ENCODE measurements around the gene PCNT.
"Not testable (repeated sequence)": the region's sequence is repeated elsewhere in the genome, so short reads cannot be mapped to it uniquely, and the experiment has no call there.

PCNT gene

GRCh38 chr21:46397993-46398392, 74.0 kb downstream of the PCNT start:
- H3K4me1 ChIP-seq (ENCODE audit: control insufficient read depth, insufficient read depth, low read length, poor library complexity, severe bottlenecking), result no peaks in the 10 kb centered on the region
- H3K4me3 ChIP-seq (ENCODE audit: extremely low read depth, insufficient read depth, low read length, poor library complexity, severe bottlenecking), result no peak overlapping the region
- no peak overlapping the region for H3K27ac ChIP-seq (ENCODE audit: low read depth, low read length, severe bottlenecking)
- no peaks in the 10 kb centered on the region for H3K9me3 ChIP-seq (ENCODE audit: control insufficient read depth, low read length)
- peaks cover 81% of the 10 kb centered on the region for H3K36me3 ChIP-seq (ENCODE audit: control insufficient read depth, insufficient read depth, low read length)
- whole genome bisulfite sequencing, 2 experiments (ENCODE audit: insufficient coverage in 2 of 2), result 98 to 99% methylated on average over 20 to 22 of the region's 22 CpGs

DNA sequence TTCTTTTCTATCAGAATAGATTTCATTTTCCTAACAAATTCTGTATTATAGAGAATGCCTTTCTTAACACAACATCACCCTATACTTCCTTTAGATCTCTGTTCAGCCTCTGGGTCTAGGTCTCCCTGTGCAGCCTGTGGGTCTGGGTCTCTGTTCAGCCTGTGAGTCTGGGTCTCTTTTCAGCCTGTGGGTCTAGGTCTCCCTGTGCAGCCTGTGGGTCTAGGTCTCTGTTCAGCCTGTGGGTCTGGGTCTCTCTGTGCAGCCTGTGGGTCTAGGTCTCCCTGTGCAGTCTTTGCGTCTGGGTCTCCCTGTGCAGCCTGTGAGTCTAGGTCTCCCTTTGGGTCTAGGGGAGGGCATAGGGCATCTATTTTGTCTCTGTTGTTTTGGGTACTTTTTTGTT, 75.2 kb downstream of the PCNT start:
- H3K36me3 ChIP-seq (ENCODE audit: control insufficient read depth, insufficient read depth, low read length), result peaks cover 75% of the 10 kb centered on the region
- H3K4me3 ChIP-seq (ENCODE audit: extremely low read depth, insufficient read depth, low read length, poor library complexity, severe bottlenecking), result no peak overlapping the region
- 80 to 100% methylated on average over 1 of the region's 1 CpG for WGBS, 2 experiments (ENCODE audit: insufficient coverage in 2 of 2)
- no peaks in the 10 kb centered on the region for H3K9me3 ChIP-seq (ENCODE audit: control insufficient read depth, low read length)
- H3K27ac ChIP-seq (ENCODE audit: low read depth, low read length, severe bottlenecking), result no peak overlapping the region
- no peaks in the 10 kb centered on the region for H3K4me1 ChIP-seq (ENCODE audit: control insufficient read depth, insufficient read depth, low read length, poor library complexity, severe bottlenecking)

DNA sequence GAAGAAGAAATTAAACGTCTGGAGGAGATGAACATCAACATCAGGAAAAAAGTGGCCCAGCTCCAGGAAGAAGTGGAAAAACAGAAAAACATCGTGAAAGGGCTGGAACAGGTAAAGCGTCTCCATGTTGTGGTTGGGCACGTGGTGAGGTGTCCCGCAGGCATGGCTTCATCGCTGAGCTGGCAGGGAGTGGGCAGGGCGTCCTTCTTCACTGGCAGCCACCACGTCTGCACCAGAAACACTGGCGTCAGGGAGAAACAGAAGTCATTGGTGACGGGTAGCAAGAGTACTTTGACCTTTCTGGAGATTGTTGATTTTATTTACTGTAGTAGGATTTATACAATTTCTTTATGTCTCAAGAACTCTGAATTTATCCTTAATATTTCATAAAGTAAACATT, 75.7 kb downstream of the PCNT start:
- peaks cover 75% of the 10 kb centered on the region for H3K36me3 ChIP-seq (ENCODE audit: control insufficient read depth, insufficient read depth, low read length)
- no peak overlapping the region for H3K27ac ChIP-seq (ENCODE audit: low read depth, low read length, severe bottlenecking)
- no peaks in the 10 kb centered on the region for H3K4me1 ChIP-seq (ENCODE audit: control insufficient read depth, insufficient read depth, low read length, poor library complexity, severe bottlenecking)
- H3K4me3 ChIP-seq (ENCODE audit: extremely low read depth, insufficient read depth, low read length, poor library complexity, severe bottlenecking), result no peak overlapping the region
- 90 to 93% methylated on average over 8 to 9 of the region's 10 CpGs for WGBS, 2 experiments (ENCODE audit: insufficient coverage in 2 of 2)
- H3K9me3 ChIP-seq (ENCODE audit: control insufficient read depth, low read length), result no peaks in the 10 kb centered on the region

GRCh38 chr21:46401186-46401910, 77.4 kb downstream of the PCNT start:
- peaks cover 74% of the 10 kb centered on the region for H3K36me3 ChIP-seq (ENCODE audit: control insufficient read depth, insufficient read depth, low read length)
- H3K27ac ChIP-seq (ENCODE audit: low read depth, low read length, severe bottlenecking), result no peak overlapping the region
- H3K4me1 ChIP-seq (ENCODE audit: control insufficient read depth, insufficient read depth, low read length, poor library complexity, severe bottlenecking), result no peaks in the 10 kb centered on the region
- 91 to 99% methylated on average over 9 to 12 of the region's 13 CpGs for WGBS, 2 experiments (ENCODE audit: insufficient coverage in 2 of 2)
- no peaks in the 10 kb centered on the region for H3K9me3 ChIP-seq (ENCODE audit: control insufficient read depth, low read length)
- no peak overlapping the region for H3K4me3 ChIP-seq (ENCODE audit: extremely low read depth, insufficient read depth, low read length, poor library complexity, severe bottlenecking)

- Histone ChIP-seq H3K36me3 (ENCODE audit: control insufficient read depth, insufficient read depth, low read length) (peaks cover 65% of the 10 kb centered on the region), H3K9me3 (ENCODE audit: control insufficient read depth, low read length) (no peaks in the 10 kb centered on the region), H3K4me1 (ENCODE audit: control insufficient read depth, insufficient read depth, low read length, poor library complexity, severe bottlenecking) (no peaks in the 10 kb centered on the region), H3K4me3 (ENCODE audit: extremely low read depth, insufficient read depth, low read length, poor library complexity, severe bottlenecking) (no peak overlapping the region), H3K27ac (ENCODE audit: low read depth, low read length, severe bottlenecking) (no peak overlapping the region)
- WGBS, 2 experiments (ENCODE audit: insufficient coverage in 2 of 2), result 93 to 96% methylated on average over 15 of the region's 15 CpGs
Observed at GRCh38 chr21:46402421-46402820, 78.5 kb downstream of the PCNT start.

DNA sequence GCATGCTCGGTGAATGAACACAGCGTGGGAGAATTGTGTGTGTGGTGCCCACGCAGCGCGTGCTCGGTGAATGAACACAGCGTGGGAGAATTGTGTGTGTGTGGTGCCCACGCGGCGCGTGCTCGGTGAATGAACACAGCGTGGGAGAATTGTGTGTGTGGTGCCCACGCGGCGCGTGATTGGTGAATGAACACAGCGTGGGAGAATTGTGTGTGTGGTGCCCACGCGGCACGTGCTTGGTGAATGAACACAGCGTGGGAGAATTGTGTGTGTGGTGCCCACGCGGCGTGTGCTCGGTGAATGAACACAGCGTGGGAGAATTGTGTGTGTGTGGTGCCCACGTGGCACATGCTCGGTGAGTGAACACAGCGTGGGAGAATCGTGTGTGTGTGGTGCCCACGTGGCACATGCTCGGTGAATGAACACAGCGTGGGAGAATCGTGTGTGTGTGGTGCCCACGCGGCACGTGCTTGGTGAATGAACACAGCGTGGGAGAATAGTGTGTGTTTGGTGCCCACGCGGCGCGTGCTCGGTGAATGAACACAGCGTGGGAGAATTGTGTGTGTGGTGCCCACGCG, 79.4 kb downstream of the PCNT start:
- WGBS, 2 experiments (ENCODE audit: insufficient coverage in 2 of 2), result 89 to 93% methylated on average over 5 to 36 of the region's 47 CpGs

GRCh38 chr21:46404306-46404705, 80.3 kb downstream of the PCNT start:
- WGBS, 2 experiments (ENCODE audit: insufficient coverage in 2 of 2), result 90 to 100% methylated on average over 4 to 9 of the region's 14 CpGs
- no peaks in the 10 kb centered on the region for H3K4me1 ChIP-seq (ENCODE audit: control insufficient read depth, insufficient read depth, low read length, poor library complexity, severe bottlenecking)
- H3K27ac ChIP-seq (ENCODE audit: low read depth, low read length, severe bottlenecking), result no peak overlapping the region
- H3K9me3 ChIP-seq (ENCODE audit: control insufficient read depth, low read length), result no peaks in the 10 kb centered on the region
- H3K4me3 ChIP-seq (ENCODE audit: extremely low read depth, insufficient read depth, low read length, poor library complexity, severe bottlenecking), result no peak overlapping the region
- H3K36me3 ChIP-seq (ENCODE audit: control insufficient read depth, insufficient read depth, low read length), result peaks cover 52% of the 10 kb centered on the region

More for the DNA sequence above, 79.4 kb downstream of the PCNT start:
- not testable (repeated sequence) for H3K4me1 ChIP-seq (ENCODE audit: control insufficient read depth, insufficient read depth, low read length, poor library complexity, severe bottlenecking); H3K27ac ChIP-seq (ENCODE audit: low read depth, low read length, severe bottlenecking); H3K9me3 ChIP-seq (ENCODE audit: control insufficient read depth, low read length); H3K4me3 ChIP-seq (ENCODE audit: extremely low read depth, insufficient read depth, low read length, poor library complexity, severe bottlenecking)
- peaks cover 60% of the 10 kb centered on the region for H3K36me3 ChIP-seq (ENCODE audit: control insufficient read depth, insufficient read depth, low read length)

DNA sequence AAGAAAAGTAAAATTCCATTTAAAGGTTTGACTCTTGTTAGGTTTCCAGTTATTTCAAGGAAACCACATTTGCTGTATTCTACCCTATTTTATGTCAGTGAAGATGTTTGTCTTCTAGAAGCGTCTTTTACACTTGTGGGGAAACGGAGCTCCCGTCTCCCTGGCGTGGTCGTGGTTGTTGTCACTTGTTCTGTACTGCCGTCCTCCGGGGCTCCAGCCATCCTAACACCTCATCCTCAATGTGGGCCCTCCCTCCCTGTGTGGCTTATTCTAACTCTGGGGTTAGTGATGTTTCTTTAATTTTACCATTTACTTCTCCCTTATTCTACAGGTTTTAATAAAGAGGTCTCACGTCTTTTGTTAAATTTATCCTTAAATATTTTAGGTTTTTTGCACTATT, 82.0 kb downstream of the PCNT start:
- Histone ChIP-seq H3K27ac (ENCODE audit: low read depth, low read length, severe bottlenecking) (no peak overlapping the region), H3K4me1 (ENCODE audit: control insufficient read depth, insufficient read depth, low read length, poor library complexity, severe bottlenecking) (no peaks in the 10 kb centered on the region), H3K36me3 (ENCODE audit: control insufficient read depth, insufficient read depth, low read length) (peaks cover 44% of the 10 kb centered on the region), H3K4me3 (ENCODE audit: extremely low read depth, insufficient read depth, low read length, poor library complexity, severe bottlenecking) (no peak overlapping the region), H3K9me3 (ENCODE audit: control insufficient read depth, low read length) (no peaks in the 10 kb centered on the region)
- WGBS, 2 experiments (ENCODE audit: insufficient coverage in 2 of 2), result no CpG with 5 or more reads among the region's 8 CpGs

GRCh38 chr21:46409641-46410406, 85.9 kb downstream of the PCNT start:
- Histone ChIP-seq H3K27ac (ENCODE audit: low read depth, low read length, severe bottlenecking) (no peak overlapping the region), H3K4me3 (ENCODE audit: extremely low read depth, insufficient read depth, low read length, poor library complexity, severe bottlenecking) (no peak overlapping the region), H3K9me3 (ENCODE audit: control insufficient read depth, low read length) (no peaks in the 10 kb centered on the region), H3K4me1 (ENCODE audit: control insufficient read depth, insufficient read depth, low read length, poor library complexity, severe bottlenecking) (no peaks in the 10 kb centered on the region), H3K36me3 (ENCODE audit: control insufficient read depth, insufficient read depth, low read length) (peaks cover 47% of the 10 kb centered on the region)
- WGBS, 2 experiments (ENCODE audit: insufficient coverage in 2 of 2), result 93 to 94% methylated on average over 29 to 32 of the region's 32 CpGs

- Histone ChIP-seq H3K4me1 (ENCODE audit: control insufficient read depth, insufficient read depth, low read length, poor library complexity, severe bottlenecking) (no peaks in the 10 kb centered on the region), H3K9me3 (ENCODE audit: control insufficient read depth, low read length) (no peaks in the 10 kb centered on the region), H3K36me3 (ENCODE audit: control insufficient read depth, insufficient read depth, low read length) (peaks cover 43% of the 10 kb centered on the region), H3K27ac (ENCODE audit: low read depth, low read length, severe bottlenecking) (no peak overlapping the region), H3K4me3 (ENCODE audit: extremely low read depth, insufficient read depth, low read length, poor library complexity, severe bottlenecking) (no peak overlapping the region)
- 95 to 100% methylated on average over 6 of the region's 9 CpGs for WGBS, 2 experiments (ENCODE audit: insufficient coverage in 2 of 2)
Observed at GRCh38 chr21:46410516-46410915, 86.6 kb downstream of the PCNT start.

DNA sequence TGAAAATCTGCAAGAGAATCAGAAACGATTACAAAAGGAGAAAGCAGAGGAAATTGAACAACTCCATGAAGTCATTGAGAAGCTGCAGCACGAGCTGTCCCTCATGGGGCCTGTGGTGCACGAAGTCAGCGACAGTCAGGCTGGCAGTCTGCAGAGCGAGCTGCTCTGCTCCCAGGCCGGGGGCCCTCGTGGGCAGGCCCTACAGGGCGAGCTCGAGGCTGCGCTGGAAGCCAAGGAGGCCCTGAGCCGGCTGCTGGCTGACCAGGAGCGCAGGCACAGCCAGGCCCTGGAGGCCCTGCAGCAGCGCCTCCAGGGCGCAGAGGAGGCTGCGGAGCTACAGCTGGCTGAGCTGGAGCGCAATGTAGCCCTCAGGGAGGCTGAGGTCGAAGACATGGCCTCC, 87.3 kb downstream of the PCNT start:
- Histone ChIP-seq H3K36me3 (ENCODE audit: control insufficient read depth, insufficient read depth, low read length) (peaks cover 50% of the 10 kb centered on the region), H3K27ac (ENCODE audit: low read depth, low read length, severe bottlenecking) (no peak overlapping the region), H3K4me3 (ENCODE audit: extremely low read depth, insufficient read depth, low read length, poor library complexity, severe bottlenecking) (no peak overlapping the region), H3K9me3 (ENCODE audit: control insufficient read depth, low read length) (no peaks in the 10 kb centered on the region), H3K4me1 (ENCODE audit: control insufficient read depth, insufficient read depth, low read length, poor library complexity, severe bottlenecking) (no peaks in the 10 kb centered on the region)
- 91 to 93% methylated on average over 15 to 17 of the region's 17 CpGs for WGBS, 2 experiments (ENCODE audit: insufficient coverage in 2 of 2)

Data from mesodermal cell (in vitro differentiated cells).